Measurements from ENCODE around the gene IARS2. TPM values are rescaled to one million over a fixed set of nuclear protein-coding genes. Genes with fewer than 3 reads are reported as not detected.
"Not testable (repeated sequence)": the region's sequence is repeated elsewhere in the genome, so short reads cannot be mapped to it uniquely, and the experiment has no call there.

The IARS2 gene
- total and polyA plus RNA-seq, 8 donors: 7.6 to 30.5 (median 20.6) TPM

DNA sequence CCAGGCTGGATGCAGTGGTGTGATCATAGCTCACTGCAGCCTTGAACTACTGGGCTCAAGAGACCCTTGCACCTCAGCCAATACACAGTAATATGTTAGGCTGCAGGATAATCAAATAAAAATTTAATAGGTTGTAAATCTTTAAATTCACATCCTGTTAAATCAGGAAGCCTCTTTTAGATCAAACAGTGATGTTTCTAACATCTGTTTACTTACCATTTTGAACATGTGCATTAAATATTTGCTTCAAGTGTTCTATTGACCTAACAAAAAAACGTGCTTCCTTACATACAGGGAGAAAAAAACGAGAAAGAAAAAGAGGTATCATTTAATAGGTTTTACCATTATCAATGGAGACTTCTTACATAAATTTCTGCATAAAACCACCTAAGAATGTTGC lies 70.6 kb downstream of the IARS2 start:
- Histone ChIP-seq H3K36me3 (peaks cover 0 to 26% (median 3%) of the 10 kb centered on the region in 3 donors), H3K9me3 (no peaks in the 10 kb centered on the region), H3K4me1 (no peaks in the 10 kb centered on the region), H3K4me3 (no peak overlapping the region), H3K27ac (no peak overlapping the region), H3K27me3 (no peaks in the 10 kb centered on the region)
- FAIRE-seq: no peak
- TF ChIP-seq, protein P1, sequence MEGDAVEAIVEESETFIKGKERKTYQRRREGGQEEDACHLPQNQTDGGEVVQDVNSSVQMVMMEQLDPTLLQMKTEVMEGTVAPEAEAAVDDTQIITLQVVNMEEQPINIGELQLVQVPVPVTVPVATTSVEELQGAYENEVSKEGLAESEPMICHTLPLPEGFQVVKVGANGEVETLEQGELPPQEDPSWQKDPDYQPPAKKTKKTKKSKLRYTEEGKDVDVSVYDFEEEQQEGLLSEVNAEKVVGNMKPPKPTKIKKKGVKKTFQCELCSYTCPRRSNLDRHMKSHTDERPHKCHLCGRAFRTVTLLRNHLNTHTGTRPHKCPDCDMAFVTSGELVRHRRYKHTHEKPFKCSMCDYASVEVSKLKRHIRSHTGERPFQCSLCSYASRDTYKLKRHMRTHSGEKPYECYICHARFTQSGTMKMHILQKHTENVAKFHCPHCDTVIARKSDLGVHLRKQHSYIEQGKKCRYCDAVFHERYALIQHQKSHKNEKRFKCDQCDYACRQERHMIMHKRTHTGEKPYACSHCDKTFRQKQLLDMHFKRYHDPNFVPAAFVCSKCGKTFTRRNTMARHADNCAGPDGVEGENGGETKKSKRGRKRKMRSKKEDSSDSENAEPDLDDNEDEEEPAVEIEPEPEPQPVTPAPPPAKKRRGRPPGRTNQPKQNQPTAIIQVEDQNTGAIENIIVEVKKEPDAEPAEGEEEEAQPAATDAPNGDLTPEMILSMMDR (IDR thresholded peaks at IDR 0.05): no peak
- no peak for ATAC-seq
- DNase-seq: no peak
- intact Hi-C loops (cut with DNase I): no loop called here
- 33 to 41% methylated on average over 2 of the region's 2 CpGs for WGBS, 2 donors

GRCh38 chr1:220166853-220167252 lies 72.9 kb downstream of the IARS2 start:
- Histone ChIP-seq H3K9me3 (no peaks in the 10 kb centered on the region), H3K27me3 (no peaks in the 10 kb centered on the region), H3K27ac (no peak overlapping the region), H3K4me3 (no peak overlapping the region), H3K4me1 (no peaks in the 10 kb centered on the region), H3K36me3 (peaks cover 0 to 44% (median 3%) of the 10 kb centered on the region in 3 donors)
- intact Hi-C loops (cut with DNase I): no loop called here
- ATAC-seq (no peak), DNase-seq (no peak), FAIRE-seq (no peak)
- TF ChIP-seq, protein P1 (IDR thresholded peaks at IDR 0.05): no peak
- 92 to 96% methylated on average over 4 of the region's 4 CpGs for WGBS, 2 donors

GRCh38 chr1:220169887-220170286 lies 76.0 kb downstream of the IARS2 start:
- intact Hi-C loops (cut with DNase I); H3K27me3 ChIP-seq; H3K4me1 ChIP-seq; DNase-seq; FAIRE-seq; H3K4me3 ChIP-seq; ATAC-seq; H3K9me3 ChIP-seq; H3K27ac ChIP-seq: not testable (repeated sequence)
- WGBS, 2 donors: 94 to 99% methylated on average over 4 of the region's 4 CpGs
- H3K36me3 ChIP-seq: peaks cover 0 to 45% (median under 1%) of the 10 kb centered on the region in 3 donors

DNA sequence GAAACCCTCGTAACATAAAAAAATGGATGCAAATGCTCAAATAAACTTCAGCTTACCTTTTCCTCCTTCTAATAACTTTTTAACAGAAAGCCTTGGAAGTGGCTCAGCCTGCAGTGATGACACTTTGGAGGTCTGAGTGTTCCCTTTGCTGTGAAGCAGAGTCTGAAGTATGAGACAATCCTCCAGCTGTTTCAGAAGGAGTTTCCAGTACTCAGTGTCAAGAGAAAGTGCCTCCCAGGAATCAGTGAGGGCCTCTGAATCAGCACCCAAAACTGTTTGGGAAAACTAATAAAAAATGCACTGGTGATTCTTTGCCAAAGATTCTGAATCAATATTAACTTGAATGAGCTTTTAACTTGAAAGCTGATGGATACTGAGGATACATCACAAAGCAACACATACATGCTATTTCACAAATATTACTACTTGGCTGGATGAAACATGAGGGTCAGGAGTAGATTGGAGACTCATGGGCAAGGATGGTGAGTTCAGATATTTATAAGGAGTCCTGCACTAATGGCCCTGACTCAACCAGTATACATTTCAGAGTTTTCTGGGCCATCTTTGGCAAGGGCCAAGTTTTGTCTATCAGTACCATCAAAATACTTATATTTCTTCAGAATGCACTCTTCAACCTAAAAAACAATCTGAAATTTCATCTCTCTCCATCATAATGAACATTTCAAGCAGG lies 77.0 kb downstream of the IARS2 start:
- 95 to 100% methylated on average over 1 of the region's 1 CpG for WGBS, 2 donors
- TF ChIP-seq, protein P1 (IDR thresholded peaks at IDR 0.05): no peak
- H3K4me3 ChIP-seq: no peak overlapping the region

DNA sequence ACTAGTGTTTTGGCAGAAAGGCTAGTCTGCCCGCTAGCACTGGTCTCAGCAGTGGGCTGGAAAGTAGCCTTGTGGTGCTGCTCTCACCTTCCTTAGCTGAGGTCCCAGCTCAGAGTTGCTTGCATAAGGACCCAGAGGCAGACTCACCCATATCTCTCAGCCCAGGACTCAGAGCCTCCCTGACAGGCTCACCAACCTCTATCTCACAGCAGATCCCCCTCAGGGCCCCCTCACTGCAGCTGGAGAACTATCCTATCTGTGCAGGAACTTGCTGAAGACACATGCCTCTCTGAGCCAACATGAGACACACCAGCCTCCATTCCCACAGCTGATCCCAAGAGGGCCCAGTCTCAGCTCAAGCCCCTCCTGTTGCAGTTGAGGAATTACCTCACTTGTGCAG lies 82.6 kb downstream of the IARS2 start:
- intact Hi-C loops (cut with DNase I): no loop called here
- TF ChIP-seq, protein P1 (IDR thresholded peaks at IDR 0.05): no peak
- H3K4me3 ChIP-seq: no peak overlapping the region

More for the DNA sequence above, 77.0 kb downstream of the IARS2 start:
- DNase-seq (no peak), ATAC-seq (no peak), FAIRE-seq (no peak)
- intact Hi-C loops (cut with DNase I): no loop called here
- H3K4me1 ChIP-seq: no peaks in the 10 kb centered on the region
- H3K9me3 ChIP-seq: no peaks in the 10 kb centered on the region
- H3K27me3 ChIP-seq: no peaks in the 10 kb centered on the region
- H3K36me3 ChIP-seq: peaks cover 0 to 41% (median 0%) of the 10 kb centered on the region in 3 donors
- H3K27ac ChIP-seq: no peak overlapping the region

More for the DNA sequence above, 82.6 kb downstream of the IARS2 start:
- peaks cover 0 to 4% (median 0%) of the 10 kb centered on the region in 3 donors for H3K36me3 ChIP-seq
- no peaks in the 10 kb centered on the region for H3K4me1 ChIP-seq
- no peaks in the 10 kb centered on the region for H3K9me3 ChIP-seq
- ATAC-seq: no peak
- no peak overlapping the region for H3K27ac ChIP-seq
- no peak for FAIRE-seq
- no peaks in the 10 kb centered on the region for H3K27me3 ChIP-seq
- 98 to 100% methylated on average over 1 of the region's 1 CpG for WGBS, 2 donors
- no peak for DNase-seq

All from pancreas (tissue), 10 donors.